HG02763 (cell line): ENCODE data around the gene SLC45A3.

Experiments used
- ATAC-seq: cut with Tn5 transposase; IDR thresholded peaks from one replicate; pipeline ENCODE4 v1.9.1; 2021; ENCODE audit warnings: mild to moderate bottlenecking, moderate library complexity; ENCODE audit not compliant: unreplicated experiment

Gene SLC45A3

GRCh38 chr1:205610901-205611466, 69.3 kb downstream of the SLC45A3 start:
- ATAC-seq: no peak

GRCh38 chr1:205610036-205610435, 70.3 kb downstream of the SLC45A3 start:
- no peak for ATAC-seq
